ENCODE results near the gene COX8A.
A peak's percentile ranks its signal among the peaks of the same experiment; 100 is the strongest.
"Not testable (repeated sequence)": the region's sequence is repeated elsewhere in the genome, so short reads cannot be mapped to it uniquely, and the experiment has no call there.

Gene COX8A, protein sequence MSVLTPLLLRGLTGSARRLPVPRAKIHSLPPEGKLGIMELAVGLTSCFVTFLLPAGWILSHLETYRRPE

DNA sequence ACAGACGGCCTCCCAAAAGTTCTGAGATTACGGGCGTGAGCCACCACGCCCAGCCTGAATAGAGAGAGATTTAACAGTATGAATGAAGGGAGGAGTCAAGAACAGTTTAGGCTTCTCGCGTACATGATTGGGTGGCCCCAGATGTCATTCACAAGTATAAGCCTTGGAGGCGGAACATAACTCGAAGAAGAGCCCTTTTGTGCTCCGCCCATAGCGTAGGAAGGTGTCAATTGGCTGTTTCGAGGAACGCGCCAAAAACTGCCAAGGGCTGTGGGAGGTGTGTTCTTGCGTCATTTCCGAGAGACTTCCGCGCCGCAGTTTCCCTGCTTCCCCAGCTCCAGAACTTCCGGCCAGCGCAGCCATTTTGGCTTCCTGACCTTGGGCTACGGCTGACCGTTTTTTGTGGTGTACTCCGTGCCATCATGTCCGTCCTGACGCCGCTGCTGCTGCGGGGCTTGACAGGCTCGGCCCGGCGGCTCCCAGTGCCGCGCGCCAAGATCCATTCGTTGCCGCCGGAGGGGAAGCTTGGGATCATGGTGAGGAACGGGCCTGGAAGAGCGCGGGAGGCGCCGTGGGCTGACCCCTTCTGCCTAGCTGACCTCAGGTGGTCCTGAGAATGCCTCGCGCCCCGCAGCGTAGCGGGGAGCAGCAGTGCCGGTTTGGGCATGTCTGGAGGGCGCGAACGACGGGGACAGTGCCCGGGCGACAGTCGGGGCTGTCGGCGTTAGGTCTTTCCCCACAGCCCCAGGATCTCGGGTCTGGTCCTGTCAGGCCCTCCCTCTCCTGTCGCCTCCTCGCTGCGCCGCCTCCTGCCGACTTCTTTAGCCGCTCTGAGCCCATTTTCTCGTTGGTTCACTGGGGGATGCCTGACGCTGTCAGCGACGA, at the start of gene COX8A:
Gene COX8A, plus strand, starts transcription at position 362 of the 885 bp plus-strand sequence. Its CDS starts 61 bp downstream, at position 423.
- DNase-seq (ENCODE audit: low spot score): peak; percentile 98

DNA sequence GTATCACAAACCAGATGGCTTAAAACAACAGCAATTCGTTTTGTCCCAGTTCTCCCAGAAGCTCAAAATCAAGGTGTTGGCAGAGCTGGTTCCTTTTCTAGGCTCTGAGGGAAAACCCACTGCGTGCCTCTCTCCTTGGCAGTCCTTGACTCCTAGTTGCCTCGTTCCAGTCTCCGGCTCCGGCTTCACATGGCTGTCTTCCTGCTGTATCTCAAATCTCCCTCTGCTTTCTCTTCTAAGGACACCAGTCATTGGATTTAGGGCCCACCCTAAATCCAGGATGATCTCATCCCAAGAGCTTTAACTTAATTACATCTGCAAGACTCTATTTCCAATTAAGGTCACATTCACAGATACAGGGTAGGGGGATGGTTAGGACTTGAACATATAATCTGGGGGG, 44.8 kb upstream of the COX8A start:
- DNase-seq (ENCODE audit: low spot score): no peak

DNA sequence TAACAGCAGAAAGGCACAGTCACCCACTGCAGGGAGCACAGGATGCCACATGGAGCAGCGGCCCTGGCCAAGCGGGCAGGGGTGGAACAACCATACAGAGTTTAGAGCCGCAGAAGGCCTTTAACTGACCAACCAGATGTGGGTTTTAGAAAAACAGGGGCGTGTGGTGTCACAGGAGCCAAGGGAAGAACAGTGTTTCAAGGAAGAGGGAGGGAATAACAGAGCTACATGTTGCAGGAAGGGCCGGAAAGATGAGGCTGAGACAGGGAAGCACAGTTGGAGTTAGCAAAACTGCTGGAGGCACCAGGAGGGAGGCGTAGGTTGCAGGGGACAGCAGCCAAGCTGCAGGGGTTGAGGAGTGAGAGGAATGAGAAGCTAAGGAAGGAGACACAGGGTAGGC, 43.4 kb upstream of the COX8A start:
- no peak for DNase-seq (ENCODE audit: low spot score)

DNA sequence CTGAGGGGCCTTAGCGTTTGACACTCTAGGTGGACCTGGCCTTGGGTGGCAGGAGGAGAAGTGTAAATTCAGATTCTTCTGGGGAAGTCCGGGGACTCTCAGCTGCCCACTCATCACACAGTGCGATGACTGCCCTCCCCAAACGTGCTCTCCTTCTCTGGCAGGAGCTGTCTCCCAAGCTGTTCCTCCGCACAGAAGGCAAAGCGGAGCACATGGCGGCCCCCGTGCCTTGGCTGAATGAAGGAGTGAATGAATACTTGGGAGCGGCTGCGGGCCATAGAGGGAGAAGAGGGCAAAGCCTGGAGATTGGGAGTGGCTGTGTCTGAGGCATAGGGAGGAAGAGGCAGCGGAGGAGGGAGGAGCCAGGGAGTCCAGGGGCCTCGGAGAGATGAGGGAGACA, 42.5 kb upstream of the COX8A start:
- DNase-seq (ENCODE audit: low spot score): no peak

DNA sequence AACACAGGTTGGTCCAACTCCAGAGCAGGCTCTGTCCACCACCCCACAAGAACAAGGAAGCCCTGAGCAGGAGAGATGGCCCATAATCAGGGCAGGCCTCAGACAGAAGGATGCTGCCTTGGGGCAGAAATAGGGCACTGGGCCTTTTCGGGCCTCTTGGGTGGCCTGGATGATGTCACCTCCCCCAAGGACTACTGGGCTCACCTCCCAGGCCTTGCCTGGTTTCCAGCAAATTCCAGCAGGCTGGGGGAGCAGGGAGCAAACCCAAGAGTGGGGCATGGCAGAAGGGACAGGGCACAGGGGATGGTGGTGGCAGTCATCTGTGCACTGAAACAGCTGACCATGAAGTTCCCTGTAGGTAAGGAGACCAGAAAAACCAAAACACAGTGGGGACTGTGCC, 41.0 kb upstream of the COX8A start:
- no peak for DNase-seq (ENCODE audit: low spot score)

DNA sequence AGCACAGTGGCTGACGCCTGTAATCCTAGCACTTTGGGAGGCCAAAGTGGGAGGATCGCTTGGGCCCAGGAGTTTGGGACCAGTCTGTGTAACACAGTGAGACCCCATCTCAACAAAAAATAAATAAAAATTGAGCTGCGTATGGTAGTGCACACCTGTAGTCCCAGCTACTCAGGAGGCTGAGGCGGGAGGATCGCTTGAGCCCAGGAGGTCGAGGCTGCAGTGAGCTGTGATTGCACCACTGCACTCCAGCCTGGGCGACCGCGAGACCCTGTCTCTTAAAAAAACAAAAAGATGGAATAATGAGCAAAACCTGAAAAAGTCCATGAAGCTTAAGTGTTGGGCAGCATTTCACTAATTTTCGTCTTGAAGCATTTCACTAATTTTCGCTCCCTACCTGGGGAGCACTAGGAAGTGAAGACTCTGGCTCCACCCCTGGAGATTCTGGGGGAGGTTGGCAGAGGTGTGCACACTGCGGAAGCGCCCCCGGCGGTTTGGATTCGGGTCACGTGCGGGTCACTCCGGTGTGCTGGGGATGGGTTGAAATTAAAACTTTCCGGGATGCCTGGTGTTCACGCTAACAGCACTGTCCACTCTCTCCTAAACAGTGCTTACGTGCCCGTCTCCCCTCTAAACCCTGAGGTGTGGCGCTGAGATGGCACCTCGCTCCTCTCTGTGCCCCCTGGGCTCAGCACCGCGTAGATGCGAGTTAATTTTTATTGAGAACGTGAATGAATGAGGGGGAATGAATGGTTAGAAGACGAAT, 36.5 kb upstream of the COX8A start:
- DNase-seq (ENCODE audit: low spot score): no peak

DNA sequence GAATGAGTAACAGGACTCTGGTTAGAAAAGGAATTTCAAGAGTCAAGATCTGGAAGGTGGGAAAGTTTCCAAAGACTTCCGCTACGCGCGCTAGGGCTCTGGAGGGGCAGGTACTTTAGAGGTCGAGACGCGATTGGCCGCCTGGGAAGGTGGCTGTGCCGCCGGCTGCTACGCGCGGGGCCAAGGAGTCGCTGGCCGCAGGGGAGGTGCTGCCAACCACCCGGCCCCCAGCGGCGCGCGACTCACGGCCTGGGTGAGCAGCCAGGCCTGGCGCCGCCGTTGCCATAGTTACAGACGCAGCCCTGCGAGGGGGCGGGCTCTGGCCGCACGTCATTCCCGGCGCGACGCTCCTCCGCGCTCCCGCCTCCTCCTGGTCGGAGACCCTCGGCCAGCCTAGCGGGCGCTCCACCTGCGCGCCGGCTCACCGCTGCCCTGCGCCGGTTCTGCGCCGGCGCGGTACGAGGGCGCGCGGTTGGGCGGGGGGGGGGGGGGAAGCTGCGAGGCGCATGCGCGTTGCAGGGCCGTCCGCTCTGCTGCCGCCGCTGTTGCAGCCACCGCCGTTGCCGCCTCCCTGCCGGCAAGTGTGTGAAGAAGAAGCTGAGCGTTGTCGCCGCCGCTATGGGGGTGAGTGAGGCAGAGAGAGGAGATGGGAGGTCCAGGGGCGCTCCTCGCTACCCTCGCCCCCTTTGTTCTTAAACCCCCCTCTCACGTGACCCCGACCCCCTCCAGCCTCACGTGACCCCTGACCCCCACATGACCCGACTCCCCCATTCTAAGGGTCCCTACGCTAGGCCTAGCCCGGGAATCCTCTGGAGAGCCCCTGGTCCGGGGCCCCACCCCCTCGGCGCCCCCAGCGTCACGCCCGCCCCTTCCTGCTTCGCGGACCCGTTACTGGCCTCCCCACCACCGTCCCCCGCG, 35.7 kb upstream of the COX8A start, which contains the start of gene NAA40:
Gene NAA40, plus strand, starts transcription at position 524 of the 918 bp plus-strand sequence. Its CDS starts 95 bp downstream, at position 619.
- peak; percentile 100 for DNase-seq (ENCODE audit: low spot score)

DNA sequence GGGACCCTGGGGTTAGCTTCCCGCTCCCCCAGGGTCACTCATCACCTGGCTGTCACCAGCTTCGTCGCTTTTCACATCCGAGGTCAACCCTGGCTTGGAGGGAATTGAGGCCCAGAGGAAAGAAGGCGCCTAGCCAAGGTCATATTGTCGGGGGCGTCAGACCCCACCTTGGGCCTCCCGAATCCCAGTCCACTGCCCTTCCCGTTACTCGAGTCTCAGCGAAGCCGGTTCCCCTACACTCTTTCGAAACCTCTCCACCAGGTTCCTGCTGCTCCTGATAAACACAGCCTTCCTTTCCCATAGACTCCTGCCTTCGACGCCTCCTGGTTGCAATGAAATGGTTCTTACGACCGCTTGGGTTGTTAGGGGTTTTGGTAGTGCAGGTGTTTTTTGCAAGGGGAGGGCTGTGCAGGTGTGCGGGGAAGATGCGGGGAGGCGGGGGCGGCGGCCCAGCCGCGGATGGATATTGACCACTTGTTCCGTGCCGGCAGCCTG, 35.0 kb upstream of the COX8A start:
- no peak for DNase-seq (ENCODE audit: low spot score)

DNA sequence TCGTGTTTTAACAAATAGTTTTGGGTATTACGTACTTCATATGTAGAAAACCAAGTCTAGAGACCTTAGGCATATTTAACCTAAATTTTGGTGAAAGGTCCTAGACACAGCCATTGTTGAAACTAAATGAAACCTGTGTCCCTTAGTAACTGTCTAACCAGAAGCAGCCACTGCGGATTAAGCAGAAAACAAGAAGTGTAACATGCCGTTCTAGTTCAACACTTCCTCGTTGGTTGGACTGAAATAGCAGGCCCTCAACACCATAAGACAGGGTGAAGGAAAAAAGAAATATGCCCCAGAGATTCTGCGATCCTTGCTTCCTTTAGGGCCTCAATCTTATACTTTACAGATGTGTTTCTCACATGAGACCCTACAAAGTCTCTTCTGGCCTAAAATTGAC, 33.6 kb upstream of the COX8A start:
- DNase-seq (ENCODE audit: low spot score): no peak

DNA sequence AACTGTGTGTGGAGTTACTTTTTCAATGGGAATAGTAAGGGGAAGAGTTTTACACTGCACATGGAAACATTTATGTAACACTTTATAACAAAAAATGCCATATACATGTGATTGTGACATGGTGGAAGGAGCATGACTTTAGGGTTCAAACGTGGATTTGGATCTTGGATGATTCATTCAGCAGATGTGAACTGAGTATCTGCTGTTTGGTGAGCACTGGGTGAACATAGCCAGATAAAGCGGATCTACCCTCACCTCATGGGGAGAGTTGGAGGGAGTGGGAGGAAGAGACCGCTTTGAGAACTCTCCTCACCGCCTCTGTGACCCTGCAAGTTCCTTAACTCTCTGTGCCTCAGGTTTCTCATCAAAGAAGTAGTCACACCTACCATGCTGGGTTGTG, 32.5 kb upstream of the COX8A start:
- no peak for DNase-seq (ENCODE audit: low spot score)

DNA sequence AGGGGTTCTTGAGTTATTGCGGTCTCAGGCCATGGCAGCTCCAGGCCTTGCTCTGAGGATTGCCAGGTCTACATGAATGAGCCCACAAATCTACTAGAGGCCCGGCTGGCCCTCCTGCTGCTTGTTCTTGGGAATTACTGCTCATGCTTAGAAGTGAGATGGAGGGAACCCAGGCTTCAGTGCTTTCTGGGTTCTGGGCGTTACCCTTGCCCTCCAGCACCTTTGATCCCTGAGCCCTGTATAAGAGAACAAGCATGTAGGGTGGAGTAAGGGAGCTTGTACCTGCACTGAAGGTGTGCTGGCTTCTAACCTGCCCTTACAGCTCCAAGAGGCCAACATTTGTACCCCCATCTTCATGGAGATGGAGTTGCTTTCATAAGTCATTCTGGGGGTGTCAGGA, 31.6 kb upstream of the COX8A start:
- no peak for DNase-seq (ENCODE audit: low spot score)

DNA sequence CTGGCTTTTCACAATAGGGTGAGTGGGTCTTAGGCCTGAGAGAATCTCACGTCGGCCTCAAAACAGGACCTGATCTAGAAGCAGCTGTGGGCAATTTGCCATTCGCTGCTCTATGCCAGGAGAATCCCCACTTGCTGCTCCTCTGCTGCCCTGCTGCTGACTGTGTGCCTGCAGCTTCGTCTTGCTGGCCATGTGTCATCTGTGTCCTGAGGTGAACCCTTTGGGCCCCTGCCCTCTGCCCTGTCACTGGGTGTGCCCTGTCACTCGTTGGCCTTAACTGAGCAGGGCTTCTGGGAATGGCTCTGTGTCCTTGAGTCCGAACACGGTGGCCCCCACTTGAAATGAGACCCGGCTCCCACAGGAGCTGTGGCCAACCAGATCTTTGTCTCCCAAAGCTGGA, 29.4 kb upstream of the COX8A start:
- peak; percentile 39 for DNase-seq (ENCODE audit: low spot score)

DNA sequence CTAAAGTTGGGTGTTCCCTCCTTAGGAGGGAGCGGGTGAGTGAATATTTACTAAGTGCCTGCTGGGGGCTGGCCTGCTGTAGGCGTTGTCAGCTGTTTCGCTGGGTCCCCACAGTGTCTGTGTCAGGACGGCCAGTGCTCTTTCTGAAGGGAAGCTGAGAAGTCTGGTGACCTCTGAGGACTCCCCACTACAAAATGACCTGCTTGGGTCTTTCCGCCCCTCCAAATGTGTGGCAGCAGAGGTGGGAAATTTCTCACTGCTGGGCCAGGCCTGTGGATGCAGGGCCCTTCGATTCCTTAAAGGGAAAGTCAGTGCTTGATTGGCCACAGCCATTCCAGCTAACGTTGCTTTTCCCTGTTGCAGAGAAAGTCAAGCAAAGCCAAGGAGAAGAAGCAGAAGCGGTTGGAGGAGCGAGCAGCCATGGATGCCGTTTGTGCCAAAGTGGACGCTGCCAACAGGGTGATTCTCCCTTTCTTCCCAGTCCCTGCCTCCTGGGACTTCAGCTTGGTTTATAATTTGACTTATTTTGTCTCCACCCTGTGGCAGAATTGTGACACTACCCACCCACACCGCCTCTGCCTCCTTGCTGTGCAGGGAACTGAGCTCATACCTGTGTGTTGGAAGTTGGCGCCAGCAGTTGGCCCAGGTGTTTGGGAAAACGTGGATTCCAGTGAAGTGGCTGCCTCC, 28.8 kb upstream of the COX8A start:
- DNase-seq (ENCODE audit: low spot score): peak; percentile 90

DNA sequence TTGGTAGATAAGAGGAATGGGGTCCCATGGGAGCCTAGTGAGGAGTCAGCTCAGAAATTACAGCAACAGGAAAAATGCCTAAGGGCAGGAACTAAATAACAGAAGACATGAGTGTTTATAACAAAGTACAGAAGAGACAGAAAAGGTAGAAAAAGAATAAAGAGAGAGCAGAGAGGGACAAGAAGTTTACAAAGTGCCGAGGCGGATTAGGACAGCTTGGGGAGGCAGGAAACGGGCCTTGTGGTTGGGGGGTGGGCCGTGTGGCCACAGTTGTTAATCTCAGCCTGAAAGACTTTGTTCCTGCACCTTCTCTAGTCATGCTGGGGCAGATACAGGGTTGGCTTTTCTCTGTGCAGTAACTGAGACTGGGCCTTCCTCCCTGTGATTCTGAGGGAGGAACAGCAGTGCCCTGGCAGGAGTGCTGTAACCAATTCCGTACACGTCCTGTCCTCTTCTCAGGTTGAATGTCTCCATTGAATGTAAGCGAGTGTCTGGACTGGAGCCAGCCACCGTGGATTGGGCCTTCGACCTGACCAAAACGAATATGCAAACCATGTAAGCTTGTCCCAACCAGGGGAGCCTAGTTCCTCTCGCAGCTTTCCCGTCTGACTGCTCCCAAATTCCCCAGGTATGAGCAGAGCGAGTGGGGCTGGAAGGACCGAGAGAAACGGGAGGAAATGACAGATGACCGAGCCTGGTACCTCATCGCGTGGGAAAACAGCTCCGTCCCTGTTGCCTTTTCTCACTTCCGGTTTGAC, 22.5 kb upstream of the COX8A start:
- no peak for DNase-seq (ENCODE audit: low spot score)

DNA sequence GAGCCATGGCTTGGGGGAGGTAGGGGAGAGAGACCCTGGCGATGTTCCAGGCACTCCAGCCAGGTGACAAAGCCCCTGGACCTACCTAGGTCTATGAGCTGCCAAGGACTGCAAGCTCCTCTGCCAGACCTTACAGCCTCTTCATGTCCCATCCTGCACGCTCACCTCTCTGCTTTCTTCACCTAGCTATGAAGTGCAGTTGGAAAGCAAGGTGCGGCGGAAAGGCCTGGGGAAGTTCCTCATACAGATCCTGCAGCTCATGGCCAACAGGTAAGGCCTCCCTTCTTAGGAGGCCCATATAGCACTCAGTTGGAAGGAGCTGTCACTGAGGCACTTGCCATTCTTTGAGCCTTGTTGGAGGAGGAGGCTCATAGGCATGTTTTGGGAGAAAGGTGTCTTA, 21.9 kb upstream of the COX8A start:
- no peak for DNase-seq (ENCODE audit: low spot score)

DNA sequence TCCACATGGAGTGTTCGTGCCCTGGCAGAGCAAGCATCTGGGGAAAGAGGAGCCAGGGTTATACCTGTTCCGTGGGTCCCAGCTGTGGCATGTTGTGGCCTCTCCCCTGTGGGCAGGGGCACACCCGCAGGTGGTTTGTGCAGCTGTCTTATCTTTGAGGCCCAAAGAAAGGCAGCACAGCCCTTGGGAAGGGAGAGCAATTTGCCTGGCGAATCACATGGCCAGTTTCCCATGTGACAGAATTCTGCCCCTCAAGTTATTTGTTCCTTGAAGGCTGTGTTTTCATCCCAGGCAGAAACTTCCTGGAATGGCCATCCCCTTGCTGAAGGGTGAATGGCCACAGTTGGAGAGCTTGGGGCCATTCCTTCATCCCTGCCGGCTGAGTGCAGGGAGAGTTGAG, 16.4 kb upstream of the COX8A start:
- DNase-seq (ENCODE audit: low spot score): no peak

DNA sequence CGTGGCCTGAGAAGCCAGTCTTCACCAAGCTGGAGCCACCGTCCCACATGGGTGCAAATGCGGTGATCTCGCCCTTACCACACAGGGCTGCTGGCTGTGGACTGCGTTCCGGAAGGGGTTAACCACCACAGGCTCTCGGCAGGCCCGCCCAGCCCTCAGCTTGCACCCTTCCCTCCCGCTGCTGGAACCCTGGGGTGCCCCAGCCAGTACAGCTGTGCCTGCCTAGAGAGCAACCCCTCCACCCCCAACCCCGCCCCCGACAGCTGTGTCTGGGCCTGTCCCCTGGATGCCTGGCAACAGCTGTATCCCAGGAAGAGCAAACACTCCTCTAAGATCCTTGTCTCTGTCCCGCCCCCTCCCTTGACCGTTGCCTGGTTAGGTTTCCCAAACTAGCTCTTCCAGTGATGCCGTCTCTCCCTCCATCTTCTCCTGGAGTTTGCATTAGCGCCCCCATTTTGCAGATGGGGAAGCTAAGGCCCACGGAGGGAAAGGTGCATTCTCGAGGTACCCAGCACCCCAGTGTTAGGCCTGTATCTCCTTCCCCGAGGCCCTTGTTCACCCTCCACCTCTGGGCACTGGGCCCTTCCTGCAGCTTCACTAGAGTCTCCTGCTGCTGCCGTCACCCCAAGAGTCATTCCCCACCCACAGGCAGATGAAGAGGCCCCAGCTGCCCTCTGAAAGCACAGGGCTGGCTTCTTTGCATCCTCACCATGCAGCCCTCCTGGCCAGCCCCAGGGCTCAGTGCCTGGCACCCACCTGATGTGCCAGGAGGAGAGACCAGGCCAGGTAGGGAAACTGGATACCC, 12.6 kb upstream of the COX8A start:
- DNase-seq (ENCODE audit: low spot score): peak; percentile 69

DNA sequence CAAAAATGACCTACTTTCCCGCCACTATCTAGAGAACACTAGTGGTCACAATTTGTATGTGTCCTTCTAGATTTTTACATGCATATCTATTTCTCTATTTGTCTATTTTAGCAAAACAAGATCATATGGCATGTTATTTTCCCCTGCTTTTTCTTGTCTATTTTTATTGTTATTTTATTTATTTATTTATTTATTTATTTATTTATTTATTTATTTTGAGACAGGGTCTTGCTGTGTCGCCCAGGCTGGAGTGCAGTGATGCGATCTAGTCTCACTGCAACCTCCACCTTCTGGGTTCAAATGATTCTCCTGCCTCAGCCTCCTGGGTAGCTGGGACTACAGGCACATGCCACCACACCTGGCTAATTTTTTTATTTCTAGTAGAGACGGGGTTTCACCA, 10.5 kb upstream of the COX8A start:
- DNase-seq (ENCODE audit: low spot score): not testable (repeated sequence)

DNA sequence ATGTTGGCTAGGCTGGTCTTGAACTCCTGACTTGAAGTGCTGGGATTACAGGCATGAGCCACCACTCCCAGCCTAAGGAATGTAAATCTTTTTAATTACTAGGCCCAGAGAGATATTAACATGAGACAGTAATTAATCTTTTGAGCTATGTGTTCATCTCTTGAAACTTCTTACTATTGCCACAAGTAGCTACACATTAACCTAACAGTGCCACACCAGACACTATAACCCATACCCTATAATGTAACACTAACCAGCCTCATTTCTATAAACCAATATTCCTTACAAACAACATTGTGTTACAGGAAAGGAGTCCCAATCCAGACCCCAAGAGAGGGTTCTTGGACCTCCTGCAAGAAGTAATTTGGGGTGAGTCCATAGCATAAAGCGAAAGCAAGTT, 8.0 kb upstream of the COX8A start:
- DNase-seq (ENCODE audit: low spot score): no peak

DNA sequence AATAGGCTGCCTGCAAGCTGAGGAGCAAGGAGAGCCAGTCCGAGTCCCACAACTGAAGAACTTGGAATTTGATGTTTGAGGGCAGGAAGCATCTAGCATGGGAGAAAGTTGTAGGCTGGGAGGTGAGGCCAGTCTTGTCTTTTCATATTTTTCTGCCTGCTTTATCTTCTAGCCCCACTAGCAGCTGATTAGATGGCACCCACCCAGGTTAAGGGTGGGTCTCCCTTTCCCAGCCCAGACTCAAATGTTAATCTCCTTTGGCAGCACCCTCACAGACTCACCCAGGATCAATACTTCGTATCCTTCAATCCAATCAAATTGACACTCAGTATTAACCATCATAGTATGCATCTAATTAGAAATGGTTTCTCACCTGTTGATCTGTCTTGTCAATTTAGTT, 5.0 kb upstream of the COX8A start:
- no peak for DNase-seq (ENCODE audit: low spot score)
